SK-N-SH (cell line): Measurements from ENCODE around the gene CEP55. TPM values are rescaled to one million over a fixed set of nuclear protein-coding genes. Genes with fewer than 3 reads are reported as not detected.
A peak's percentile ranks its signal among the peaks of the same experiment; 100 is the strongest.

Source experiments
- CTCF ChIA-PET: fragments of 300-600, 350-600 bp; formaldehyde crosslinking; extraction: SDS; loops from one replicate; lab custom pipeline; 2021; lab: Yijun Ruan, JAX
- POLR2A ChIA-PET: fragments of 350-600 bp; sonication (Branson Sonifier 250); formaldehyde crosslinking; extraction: SDS; loops from one replicate; lab custom pipeline; 2020; ENCODE audit warnings: antibody characterized with exemption, inconsistent platforms; lab: Yijun Ruan, JAX
- DNase-seq: peaks from one replicate; pipeline ENCODE4 v3.0.0; 2012
- H2AFZ ChIP-seq: fragments of 200-600 bp; sonication (generic); 2 replicates; pipeline ENCODE4 v1.8.1; 2016; ENCODE audit warnings: antibody characterized with exemption, mild to moderate bottlenecking, low read depth
- H3F3A ChIP-seq: fragments of 200-600 bp; sonication (generic); replicated peaks from 2 replicates; pipeline ENCODE3; 2016; ENCODE audit warnings: antibody characterized with exemption, mild to moderate bottlenecking; ENCODE audit not compliant: insufficient read depth
- H3K27ac ChIP-seq, 2 experiments: fragments of 200-500 bp in 1 of 2; fragments of 200-600 bp in 1 of 2; sonication (Bioruptor generic) in 1 of 2; sonication (generic), shearing (Covaris generic) in 1 of 2; 2 replicates each; pipeline versions ENCODE4 v1.5.1 to v1.6.1; 2014 to 2016; ENCODE audit warnings: low read depth in 2 of 2, inconsistent platforms in 1 of 2, low read length in 1 of 2, mild to moderate bottlenecking in 1 of 2, mixed read lengths in 1 of 2
- H3K27me3 ChIP-seq: fragments of 200-600 bp; sonication (generic), shearing (Covaris generic); 2 replicates; pipeline ENCODE4 v1.6.1; 2016; ENCODE audit warnings: mixed run types; ENCODE audit not compliant: insufficient read depth
- H3K36me3 ChIP-seq, 2 experiments: fragments of 200-500 bp in 1 of 2; fragments of 200-600 bp in 1 of 2; sonication (Bioruptor generic) in 1 of 2; sonication (generic) in 1 of 2; replicated peaks in 1 of 2; 2 replicates each; pipeline versions ENCODE3 to v1.5.1; 2014 to 2016; ENCODE audit warnings: low read length in 1 of 2, mild to moderate bottlenecking in 1 of 2; ENCODE audit not compliant: insufficient read depth in 2 of 2, control insufficient read depth in 1 of 2
- H3K4me1 ChIP-seq, 2 experiments: fragments of 200-500 bp in 1 of 2; fragments of 200-600 bp in 1 of 2; sonication (Bioruptor generic) in 1 of 2; sonication (generic), shearing (Covaris generic) in 1 of 2; 2 replicates each; pipeline versions ENCODE4 v1.5.1 to v1.6.1; 2014 to 2016; ENCODE audit warnings: low read depth in 1 of 2, low read length in 1 of 2, mixed run types in 1 of 2; ENCODE audit not compliant: insufficient read depth in 2 of 2, control insufficient read depth in 1 of 2
- H3K4me2 ChIP-seq: fragments of 200-600 bp; sonication (generic), shearing (Covaris generic); 2 replicates; pipeline ENCODE4 v1.6.1; 2017; ENCODE audit warnings: mixed run types
- H3K4me3 ChIP-seq, 2 experiments: fragments of 200-500 bp in 1 of 2; fragments of 200-600 bp in 1 of 2; sonication (Bioruptor generic) in 1 of 2; sonication (generic), shearing (Covaris generic) in 1 of 2; 2 replicates each; pipeline versions ENCODE4 v1.5.1 to v1.8.1; 2014 to 2016; ENCODE audit warnings: low read depth in 2 of 2, inconsistent platforms in 1 of 2, low read length in 1 of 2, mild to moderate bottlenecking in 1 of 2, mixed read lengths in 1 of 2, moderate library complexity in 1 of 2
- H3K79me2 ChIP-seq: fragments of 200-600 bp; sonication (generic); 2 replicates; pipeline ENCODE4 v1.8.1; 2017; ENCODE audit warnings: mild to moderate bottlenecking; ENCODE audit not compliant: insufficient read depth
- H3K9ac ChIP-seq: fragments of 200-600 bp; sonication (generic); 2 replicates; pipeline ENCODE4 v1.6.1; 2017; ENCODE audit warnings: mixed run types
- H3K9me2 ChIP-seq: fragments of 200-600 bp; sonication (generic); 2 replicates; pipeline ENCODE4 v1.6.1; 2017; ENCODE audit warnings: mixed run types
- H3K9me3 ChIP-seq: fragments of 200-600 bp; sonication (generic); 2 replicates; pipeline ENCODE4 v1.6.1; 2017; ENCODE audit warnings: mixed run types, mild to moderate bottlenecking, moderate library complexity
- H4K20me1 ChIP-seq: fragments of 200-600 bp; sonication (generic); 2 replicates; pipeline ENCODE4 v1.6.1; 2017; ENCODE audit warnings: mild to moderate bottlenecking, mixed run types; ENCODE audit not compliant: insufficient read depth
- EP300 ChIP-seq, 2 experiments: IDR thresholded peaks; 2 replicates each; pipeline versions ENCODE4 v1.4.0 to v1.6.1; 2012; ENCODE audit warnings: borderline replicate concordance in 1 of 2, low read depth in 1 of 2, low read length in 1 of 2
- EZH2phosphoT487 ChIP-seq: fragments of 200-600 bp; sonication (generic); IDR thresholded peaks from 2 replicates; pipeline ENCODE4 v1.6.1; 2017; ENCODE audit warnings: low read depth, mixed run types, mild to moderate bottlenecking, antibody characterized with exemption, moderate library complexity, borderline replicate concordance
- FOXJ3 ChIP-seq: sonication (generic); formaldehyde crosslinking; IDR thresholded peaks from 2 replicates; pipeline ENCODE4 v1.5.1; 2020; ENCODE audit warnings: mild to moderate bottlenecking, missing genetic modification reagents
- FOXM1 ChIP-seq: IDR thresholded peaks from 2 replicates; pipeline ENCODE4 v1.4.0; 2012; ENCODE audit warnings: low read depth, mild to moderate bottlenecking
- IRF3 ChIP-seq: fragments of 150-350 bp; IDR thresholded peaks from 2 replicates; pipeline ENCODE4 v1.6.1; 2016; ENCODE audit warnings: mild to moderate bottlenecking, low read depth, low read length
- JUND ChIP-seq: IDR thresholded peaks from 2 replicates; pipeline ENCODE4 v1.4.0; 2012
- MEF2A ChIP-seq: IDR thresholded peaks from 2 replicates; pipeline ENCODE4 v1.4.0; 2012; ENCODE audit warnings: low read depth, borderline replicate concordance
- MXI1 ChIP-seq: IDR thresholded peaks from 2 replicates; pipeline ENCODE4 v1.6.1; 2012; ENCODE audit warnings: mild to moderate bottlenecking, low read depth, low read length, improper control_type of control experiment
- NFIC ChIP-seq: IDR thresholded peaks from 2 replicates; pipeline ENCODE4 v1.4.0; 2012; ENCODE audit warnings: borderline replicate concordance
- NRF1 ChIP-seq: IDR thresholded peaks from 2 replicates; pipeline ENCODE4 v1.6.1; 2012; ENCODE audit warnings: low read depth, mild to moderate bottlenecking, low read length
- POLR2AphosphoS5 ChIP-seq: IDR thresholded peaks from 2 replicates; pipeline ENCODE4 v1.6.1; 2012; ENCODE audit warnings: low read depth, low read length
- RAD21 ChIP-seq: IDR thresholded peaks from 2 replicates; pipeline ENCODE4 v1.6.1; 2012; ENCODE audit warnings: mild to moderate bottlenecking, low read length
- RFX5 ChIP-seq: IDR thresholded peaks from 2 replicates; pipeline ENCODE4 v1.6.1; 2012; ENCODE audit warnings: mild to moderate bottlenecking, improper control_type of control experiment, low read length
- SIN3A ChIP-seq: IDR thresholded peaks from 2 replicates; pipeline ENCODE4 v1.6.1; 2012; ENCODE audit warnings: low read depth, mild to moderate bottlenecking, low read length, moderate library complexity, borderline replicate concordance
- TAF1 ChIP-seq: IDR thresholded peaks from 2 replicates; pipeline ENCODE4 v1.6.1; 2012; ENCODE audit warnings: low read depth, mild to moderate bottlenecking, low read length, moderate library complexity, borderline replicate concordance
- TCF12 ChIP-seq: IDR thresholded peaks from 2 replicates; pipeline ENCODE4 v1.4.0; 2012
- USF1 ChIP-seq: IDR thresholded peaks from 2 replicates; pipeline ENCODE4 v1.4.0; 2012; ENCODE audit warnings: low read depth, borderline replicate concordance
- ZBTB33 ChIP-seq: IDR thresholded peaks from 2 replicates; pipeline ENCODE4 v1.4.0; 2012; ENCODE audit warnings: low read depth, borderline replicate concordance
- WGBS: methylation state at CpG from one replicate; pipeline ENCODE4 v1.1.6; 2017; ENCODE audit warnings: low lambda C conversion rate; 5-methylcytosine and 5-hydroxymethylcytosine counted together
- polyA plus RNA-seq, 3 experiments: library from polyadenylated mRNA; depleted of rRNA; stranded (reverse); fragments of >200 nt; gene quantifications; 2 replicates each; pipeline ENCODE4 v1.2.3, GENCODE V29; 2012

Gene CEP55
- polyA plus RNA-seq, 1 of the 3 experiments (the other 2 are of a cell fraction) = 9.8 TPM

DNA sequence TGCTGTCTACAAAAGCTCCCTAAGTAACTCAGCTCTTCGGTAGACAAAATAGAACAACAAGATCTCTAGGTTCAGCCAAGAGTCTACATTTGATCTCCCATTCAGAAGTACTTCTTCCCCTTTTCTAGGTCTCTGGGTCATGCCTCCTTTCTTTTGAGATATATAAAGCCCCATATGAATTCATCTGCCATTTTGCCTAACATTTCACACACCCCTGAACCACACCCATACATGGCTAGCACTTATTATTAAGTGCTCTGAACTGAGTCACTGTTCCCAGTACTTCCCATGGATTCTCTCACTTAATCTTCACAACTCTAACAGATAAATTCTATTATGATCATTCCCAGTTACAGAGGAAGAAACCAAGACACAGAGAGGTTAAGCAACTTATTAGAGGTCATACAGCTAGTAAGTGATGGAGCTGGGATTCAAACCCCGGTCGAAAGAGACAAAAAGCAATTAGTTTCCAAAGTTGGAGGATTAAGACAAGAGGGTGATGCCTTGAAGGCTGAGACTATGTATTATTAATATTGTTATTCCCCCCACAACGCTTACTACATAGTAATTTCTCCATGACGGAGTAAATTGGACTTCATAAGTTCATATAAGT, 31.5 kb upstream of the CEP55 start:
- Histone ChIP-seq H3K9me3 (no peaks in the 10 kb centered on the region), H3K9me2 (no peaks in the 10 kb centered on the region), H3K27me3 (no peaks in the 10 kb centered on the region), H3F3A (peaks cover 76% of the 10 kb centered on the region), H3K27ac (peak overlapping the region; percentile 53 to 99; a peak in 3 of 4 replicates), H3K4me3 (no peak overlapping the region), H3K9ac (peak overlapping the region; percentile 80), H4K20me1 (no peaks in the 10 kb centered on the region), H3K36me3 (peaks cover 0 to 18% of the 10 kb centered on the region in 2 experiments), H3K79me2 (peaks cover 84% of the 10 kb centered on the region), H3K4me2 (0 out of 2 replicates have a peak overlapping the region, but pooled peaks have one; percentile 4), H2AFZ (no peak overlapping the region), H3K4me1 (peaks cover 14 to 60% of the 10 kb centered on the region in 2 experiments; a peak in 3 of 4 replicates)
- TF ChIP-seq MXI1 = no peak
- TF ChIP-seq ZBTB33 = no peak
- no peak for TF ChIP-seq FOXM1
- no peak for TF ChIP-seq TCF12
- TF ChIP-seq MEF2A = no peak
- CTCF ChIA-PET = interaction anchor here (1.6 to 2.8 kb wide), 4 partner anchors 17 to 89 kb away, joined by 8 to 15 read pairs (median 10); partner anchors contain the start of gene MYOF
- no peak for DNase-seq
- POLR2A ChIA-PET = no interaction called here
- 92% methylated on average over 5 of the region's 5 CpGs for WGBS

GRCh38 chr10:93465806-93466675, 30.4 kb upstream of the CEP55 start:
- no peaks in the 10 kb centered on the region for H3K9me3 ChIP-seq
- peaks cover 85% of the 10 kb centered on the region for H3F3A ChIP-seq
- H3K9me2 ChIP-seq = no peaks in the 10 kb centered on the region
- H3K9ac ChIP-seq = peak overlapping the region; percentile 80
- no peaks in the 10 kb centered on the region for H4K20me1 ChIP-seq
- peak overlapping the region; percentile 84 to 99 for H3K27ac ChIP-seq
- H3K4me1 ChIP-seq = peaks cover 14 to 62% of the 10 kb centered on the region in 2 experiments; a peak in 3 of 4 replicates
- H3K36me3 ChIP-seq = peaks cover 0 to 14% of the 10 kb centered on the region in 2 experiments
- no peak overlapping the region for H2AFZ ChIP-seq
- CTCF ChIA-PET = interaction anchor here (1.7 to 1.9 kb wide), 2 partner anchors 16 to 90 kb away, joined by 8 to 9 read pairs; partner anchors contain the start of gene MYOF
- H3K27me3 ChIP-seq = no peaks in the 10 kb centered on the region
- peaks cover 82% of the 10 kb centered on the region for H3K79me2 ChIP-seq
- DNase-seq = peak; percentile 58
- POLR2A ChIA-PET = no interaction called here
- WGBS = 4% methylated on average over 4 of the region's 8 CpGs
- peak overlapping the region; percentile 62 for H3K4me2 ChIP-seq
- H3K4me3 ChIP-seq = no peak overlapping the region
- TF ChIP-seq POLR2AphosphoS5 (peak; percentile 57), FOXJ3 (CRISPR knock-in tag) (no peak), USF1 (peak; percentile 46), EZH2phosphoT487 (no peak), RAD21 (no peak), JUND (peak; percentile 79), FOXM1 (no peak), SIN3A (peak; percentile 89), NFIC (peak; percentile 93), RFX5 (no peak), TAF1 (peak; percentile 46; the same call in 1 of the 2 replicates), NRF1 (no peak), IRF3 (no peak), EP300 (IDR thresholded peaks at IDR 0.05; ENCODE audit: borderline replicate concordance in 1 of 2, low read depth in 1 of 2, low read length in 1 of 2) (peak; percentile 21 to 81; a peak in 3 of 4 replicates), MXI1 (peak; percentile 82)
